GM19463 (cell line): ENCODE measurements around the gene TP53BP1.
A peak's percentile ranks its signal among the peaks of the same experiment; 100 is the strongest.

ENCODE experiments used
- ATAC-seq: cut with Tn5 transposase; IDR thresholded peaks from one replicate; pipeline ENCODE4 v1.9.1; 2021; ENCODE audit warnings: mild to moderate bottlenecking, moderate library complexity; ENCODE audit not compliant: unreplicated experiment

Gene TP53BP1

DNA sequence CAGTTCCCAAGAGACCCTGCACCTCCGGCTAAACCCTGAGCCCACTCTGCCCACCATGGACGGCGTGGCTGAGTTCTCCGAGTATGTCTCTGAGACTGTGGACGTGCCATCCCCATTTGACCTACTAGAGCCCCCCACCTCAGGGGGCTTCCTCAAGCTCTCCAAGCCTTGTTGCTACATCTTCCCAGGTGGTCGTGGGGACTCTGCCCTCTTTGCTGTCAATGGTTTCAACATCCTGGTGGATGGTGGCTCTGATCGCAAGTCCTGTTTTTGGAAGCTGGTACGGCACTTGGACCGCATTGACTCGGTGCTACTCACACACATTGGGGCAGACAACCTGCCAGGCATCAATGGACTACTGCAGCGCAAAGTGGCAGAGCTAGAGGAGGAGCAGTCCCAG lies 28.5 kb upstream of the TP53BP1 start:
- ATAC-seq = no peak

DNA sequence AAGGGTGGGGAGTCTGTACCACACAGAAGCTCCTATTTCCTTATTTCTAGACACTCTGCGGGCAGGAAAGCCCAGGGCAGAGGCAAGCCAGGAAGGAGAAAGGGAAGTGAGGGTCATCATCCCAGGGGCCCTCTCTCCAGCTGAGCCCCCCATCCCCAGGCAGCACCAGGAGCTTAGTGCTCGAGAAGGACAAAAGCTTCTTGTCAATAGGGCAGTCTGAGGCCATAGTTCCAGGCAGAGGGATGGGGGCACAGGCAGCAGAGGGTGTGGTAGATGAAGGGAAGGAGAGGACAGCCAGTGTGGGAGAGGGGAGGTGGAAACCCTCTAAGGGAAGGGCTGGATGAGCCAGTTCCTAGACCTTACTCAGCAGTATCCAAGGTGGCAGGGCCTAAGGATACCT lies 27.2 kb upstream of the TP53BP1 start:
- no peak for ATAC-seq

DNA sequence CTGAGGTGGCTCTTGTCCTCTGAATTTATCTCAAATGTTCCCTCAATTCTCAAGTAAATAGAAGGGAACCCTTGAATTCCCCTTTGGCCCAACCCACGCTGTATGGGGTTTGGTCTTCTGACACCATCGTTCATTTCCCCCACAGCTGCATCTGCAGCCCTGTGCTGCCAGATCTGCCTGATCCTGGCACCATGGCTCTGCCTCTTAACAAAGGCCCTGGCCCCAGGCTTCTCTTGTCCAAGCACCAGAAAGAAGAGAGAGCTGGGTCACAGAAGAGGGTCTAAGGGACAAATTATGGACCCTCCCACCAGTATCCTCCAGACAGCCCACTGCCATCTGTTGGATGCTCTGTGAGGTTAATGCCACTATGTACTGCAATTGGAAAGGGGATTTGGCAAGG lies 26.2 kb upstream of the TP53BP1 start:
- no peak for ATAC-seq

DNA sequence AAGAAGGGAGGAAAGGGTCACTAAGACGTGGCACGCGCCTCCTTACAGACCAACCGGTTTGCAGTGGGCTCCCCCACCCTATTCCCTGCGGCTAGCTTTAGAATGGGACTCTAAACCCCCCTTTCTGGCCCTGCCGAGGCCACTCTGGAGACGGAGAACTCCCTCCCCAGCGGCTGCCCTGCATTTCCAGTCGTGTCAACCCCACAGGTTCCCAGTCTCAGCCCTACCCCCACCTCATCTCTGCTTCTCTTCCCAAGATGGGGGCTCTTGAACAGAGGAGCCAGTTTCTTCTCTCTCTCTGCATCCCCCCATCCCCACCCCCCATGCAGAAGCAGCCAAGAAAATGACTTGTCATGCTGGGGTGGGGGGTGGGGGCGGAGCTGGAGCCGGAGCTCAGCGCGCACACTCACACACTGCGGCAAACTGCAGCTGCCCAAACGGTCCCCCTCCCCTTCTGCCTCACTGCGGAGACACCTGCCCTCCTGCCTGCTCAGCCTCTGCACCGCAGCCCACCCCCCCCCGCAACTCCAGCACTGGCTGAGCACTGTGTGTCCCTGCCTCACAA lies 25.3 kb upstream of the TP53BP1 start:
- no peak for ATAC-seq

DNA sequence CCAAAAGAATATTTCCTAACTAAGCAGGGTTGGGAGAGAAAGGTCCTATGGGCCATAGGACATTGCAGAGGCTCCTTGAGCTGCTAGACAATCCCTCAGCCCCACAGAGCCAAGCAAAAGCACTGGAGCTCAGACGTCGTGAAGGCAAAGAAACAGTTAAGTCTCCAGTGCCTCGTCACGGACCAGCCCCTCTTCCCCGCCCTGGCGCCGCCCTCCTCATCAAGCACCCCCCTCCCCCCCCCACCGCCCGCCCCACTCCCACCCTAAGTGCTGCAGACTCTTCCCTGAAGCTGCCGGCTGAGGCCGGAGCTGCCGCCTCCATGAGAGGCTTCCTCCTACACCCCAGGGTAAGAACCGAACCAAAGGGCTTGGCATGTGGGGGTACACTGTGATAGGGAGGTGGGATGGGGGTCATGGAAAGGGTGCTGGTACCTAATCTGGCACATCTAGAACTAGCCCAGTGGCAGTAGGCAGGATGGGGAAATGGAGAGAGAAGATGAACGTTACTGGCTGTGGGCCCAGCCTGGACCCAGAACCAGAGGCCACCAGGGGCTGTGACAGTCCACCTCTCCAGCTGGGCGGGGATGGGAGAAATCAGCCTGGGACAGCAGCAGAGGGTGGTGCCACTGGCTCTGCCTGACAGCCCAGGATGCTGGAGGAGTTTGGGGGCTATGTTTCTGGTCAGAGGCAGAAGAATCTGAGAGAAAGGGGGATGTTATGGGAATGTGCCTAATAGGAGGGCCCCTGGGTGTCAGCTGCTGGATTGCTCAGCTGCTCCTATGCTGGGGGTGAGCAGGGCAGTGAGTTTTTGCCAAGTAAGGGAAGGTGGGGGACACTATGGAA lies 24.6 kb upstream of the TP53BP1 start, which contains the start of gene MAP1A:
Gene MAP1A, plus strand, starts transcription at position 255 of the 843 bp plus-strand sequence. CDS start 3,866 bp downstream, outside the sequence.
- no peak for ATAC-seq

DNA sequence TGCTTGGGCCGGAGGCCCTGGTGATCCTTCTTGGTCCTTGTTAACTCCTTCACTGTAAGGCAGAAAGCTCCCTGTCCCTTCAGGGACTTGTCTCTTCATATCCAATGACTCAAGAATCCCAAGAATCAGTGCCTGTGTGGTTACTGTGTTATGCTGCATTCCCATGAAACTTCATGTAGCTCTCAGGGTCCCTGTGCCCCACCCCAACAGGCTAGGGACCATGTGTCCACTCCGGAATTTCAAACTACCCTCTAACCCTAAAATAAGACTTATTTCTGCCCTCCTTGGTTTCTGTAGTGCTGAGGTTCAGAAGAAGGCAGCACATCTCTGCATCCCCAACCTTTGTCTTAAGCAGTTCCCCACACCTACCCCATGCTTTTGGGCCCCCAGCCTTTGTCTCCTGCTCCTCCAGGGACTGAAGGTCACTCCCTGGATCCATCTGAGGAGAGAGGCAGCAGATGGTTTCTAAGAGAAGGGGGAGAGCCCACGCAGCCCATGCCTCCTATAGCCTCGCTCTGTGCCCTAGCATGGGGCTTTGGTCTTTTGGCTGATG lies 23.9 kb upstream of the TP53BP1 start:
- ATAC-seq = no peak

DNA sequence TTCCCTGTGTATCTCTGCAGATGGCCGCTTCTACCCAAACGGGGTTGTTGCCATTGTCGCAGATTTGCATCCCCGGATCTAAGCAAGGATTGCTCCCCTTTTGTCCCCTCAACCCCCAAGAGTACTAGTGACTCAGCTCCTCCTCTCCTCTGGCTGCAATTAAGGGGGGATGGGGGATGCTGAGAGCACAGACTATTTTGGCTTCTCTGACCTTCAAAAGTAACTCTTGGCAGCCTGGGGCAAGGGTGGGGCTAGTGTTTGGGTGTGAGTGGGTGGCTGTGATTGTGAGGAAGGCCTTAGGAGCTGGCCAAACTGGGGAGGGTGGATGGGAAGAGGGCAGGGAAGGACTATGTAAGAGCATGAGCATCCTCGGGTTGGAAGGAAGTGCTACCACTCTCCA lies 23.2 kb upstream of the TP53BP1 start:
- ATAC-seq = no peak

DNA sequence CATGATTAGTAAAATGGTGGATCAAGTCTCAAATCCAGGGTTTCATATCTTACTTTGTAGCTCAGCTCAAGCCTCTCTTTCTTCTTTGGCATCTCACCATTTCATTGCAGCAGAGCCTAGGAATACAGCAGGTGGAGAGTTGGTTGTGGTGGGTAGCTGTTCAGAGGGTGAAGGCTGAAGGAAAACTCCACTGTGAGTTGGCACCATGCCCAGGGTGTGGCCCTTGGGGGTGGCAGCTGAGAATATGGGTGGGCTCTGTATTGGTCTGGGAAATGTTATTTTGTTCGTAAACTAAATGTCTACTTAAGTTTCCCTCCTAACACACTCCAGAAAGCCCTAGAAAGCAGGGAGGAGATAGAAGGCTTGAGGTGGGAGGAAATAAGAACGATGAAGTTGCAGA lies 22.8 kb upstream of the TP53BP1 start:
- no peak for ATAC-seq

DNA sequence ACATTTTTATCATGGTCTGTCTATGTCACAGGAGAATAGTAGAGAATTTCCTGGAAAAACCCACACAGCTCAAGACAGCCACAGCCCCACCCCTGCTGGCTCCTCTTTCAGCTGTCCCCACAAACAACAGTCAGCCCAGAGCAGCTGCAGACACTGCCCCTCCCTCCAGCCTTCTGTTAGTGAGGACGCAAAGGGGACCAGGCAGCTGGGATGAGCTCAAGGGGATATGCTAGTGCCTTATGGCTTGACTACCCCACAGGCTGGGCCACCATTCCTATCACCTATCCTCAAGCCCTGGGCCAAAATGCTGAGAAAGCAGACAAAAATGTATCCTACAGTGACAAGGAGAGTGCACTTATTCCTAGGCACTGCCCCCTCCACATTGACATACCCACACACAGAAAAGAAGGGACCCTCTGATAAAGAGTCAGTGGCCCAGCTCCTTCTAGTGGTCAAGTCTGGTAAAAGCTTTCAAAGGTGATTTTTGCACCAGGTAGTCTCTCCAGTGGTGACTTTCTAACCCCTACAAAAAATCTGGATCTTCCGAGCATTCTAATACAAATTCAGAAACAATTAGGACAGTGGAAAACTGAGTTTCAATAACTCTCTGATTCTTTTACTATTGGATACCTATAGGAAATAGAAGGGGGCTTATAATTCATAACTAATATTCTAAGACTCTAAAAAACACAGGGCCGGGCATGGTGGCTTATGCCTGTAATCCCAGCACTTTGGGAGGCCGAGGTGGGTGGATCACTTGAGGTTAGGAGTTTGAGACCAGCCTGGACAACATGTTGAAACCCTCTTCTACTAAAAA lies 21.5 kb upstream of the TP53BP1 start:
- ATAC-seq = no peak

DNA sequence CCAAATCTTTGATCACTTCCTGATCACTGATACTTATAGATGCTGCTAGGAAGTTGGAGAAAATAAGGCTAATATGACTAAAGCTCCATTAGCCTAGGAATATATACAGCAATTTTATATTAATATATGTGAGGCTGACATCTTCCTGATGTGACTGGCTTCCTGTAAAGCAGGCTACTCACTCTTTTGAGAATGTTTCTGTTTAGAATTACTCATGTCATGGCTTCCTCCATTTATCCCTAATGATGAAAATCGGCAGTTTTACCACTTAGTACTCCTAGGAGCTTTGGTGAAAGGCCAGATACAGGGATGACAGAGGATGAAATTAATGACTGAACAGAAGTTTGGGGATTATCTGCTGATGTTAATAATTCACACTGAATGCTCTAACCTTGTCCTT lies 20.6 kb upstream of the TP53BP1 start:
- ATAC-seq = no peak

DNA sequence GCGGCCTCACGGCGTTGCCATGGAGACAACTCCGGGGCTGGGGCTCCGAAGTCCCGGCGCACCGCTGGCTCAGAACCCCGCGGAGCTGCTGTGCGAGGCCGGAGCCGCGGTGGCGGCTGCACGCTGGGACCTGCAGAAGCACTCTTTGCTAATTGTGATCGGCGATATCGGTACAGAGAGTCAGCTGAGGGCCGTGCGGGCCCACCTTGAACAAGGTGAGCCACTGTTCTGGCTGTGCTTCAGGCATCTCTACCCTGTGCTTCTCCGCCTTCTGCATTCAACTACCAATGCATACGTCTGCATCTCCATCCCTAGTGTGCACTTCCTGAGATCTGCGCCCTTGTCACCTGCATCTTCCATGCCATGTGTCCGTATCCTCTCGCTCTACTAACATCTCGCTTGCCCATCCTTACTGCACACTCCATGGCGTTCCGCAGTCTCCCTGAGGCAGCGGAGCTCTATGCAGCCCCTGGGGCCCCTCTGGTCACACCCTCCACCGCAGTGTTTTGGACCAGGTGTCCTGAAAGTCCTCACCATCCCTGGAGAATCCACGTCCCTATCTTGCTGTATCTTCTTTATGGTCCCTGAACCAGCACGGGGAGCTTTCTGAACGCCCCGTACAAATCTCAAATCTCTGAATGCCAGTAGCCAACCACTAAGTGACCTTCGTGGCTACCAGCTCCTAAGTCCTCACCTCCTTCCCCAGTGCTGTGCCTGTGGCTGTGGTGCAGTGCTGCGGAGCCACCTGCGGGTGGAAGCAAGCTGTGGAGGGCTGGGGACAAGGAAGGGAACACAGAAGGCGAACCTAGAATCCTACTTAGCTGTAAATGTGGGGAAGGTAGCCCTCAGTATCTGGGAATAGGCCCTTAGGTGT lies 18.3 kb upstream of the TP53BP1 start:
- ATAC-seq = no peak

DNA sequence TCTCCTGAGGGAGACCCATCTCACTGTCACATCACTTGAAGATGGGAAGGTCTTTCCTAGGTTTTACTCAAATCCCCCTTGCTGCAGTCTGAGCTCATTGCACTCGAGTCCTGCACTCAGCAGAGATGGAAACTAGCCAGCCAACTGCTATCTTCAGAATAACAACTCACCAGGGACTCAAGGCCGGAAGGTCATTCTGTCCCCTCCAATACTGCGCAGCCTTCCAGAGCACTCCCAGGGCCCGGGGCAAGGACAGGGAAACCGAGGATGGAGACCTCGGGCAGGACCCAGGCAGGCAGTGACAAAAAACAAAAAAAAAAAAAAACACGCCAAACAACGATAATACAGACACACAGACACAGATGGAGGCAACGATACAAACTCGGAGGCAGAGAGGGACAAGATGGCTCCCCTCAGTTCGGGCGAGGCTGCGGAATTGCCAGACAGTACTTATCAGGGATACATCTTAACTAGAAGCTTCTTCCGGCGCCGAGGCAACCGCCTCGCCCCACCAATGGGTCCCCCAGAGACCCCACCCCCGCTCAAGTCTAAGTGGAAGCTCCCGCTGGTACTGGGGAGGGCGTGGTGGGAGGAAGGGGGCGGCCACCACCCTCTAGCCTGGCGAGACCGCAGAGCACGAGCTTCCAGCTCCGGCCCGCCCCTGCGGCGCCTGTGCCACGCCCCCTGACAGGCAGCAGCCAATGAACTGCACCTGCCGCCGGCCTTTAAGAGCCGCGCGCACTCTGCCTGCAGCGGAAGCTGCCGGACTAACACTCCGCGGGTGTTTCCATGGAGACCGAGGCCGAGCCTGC lies 17.4 kb upstream of the TP53BP1 start:
- ATAC-seq = peak; percentile 96

DNA sequence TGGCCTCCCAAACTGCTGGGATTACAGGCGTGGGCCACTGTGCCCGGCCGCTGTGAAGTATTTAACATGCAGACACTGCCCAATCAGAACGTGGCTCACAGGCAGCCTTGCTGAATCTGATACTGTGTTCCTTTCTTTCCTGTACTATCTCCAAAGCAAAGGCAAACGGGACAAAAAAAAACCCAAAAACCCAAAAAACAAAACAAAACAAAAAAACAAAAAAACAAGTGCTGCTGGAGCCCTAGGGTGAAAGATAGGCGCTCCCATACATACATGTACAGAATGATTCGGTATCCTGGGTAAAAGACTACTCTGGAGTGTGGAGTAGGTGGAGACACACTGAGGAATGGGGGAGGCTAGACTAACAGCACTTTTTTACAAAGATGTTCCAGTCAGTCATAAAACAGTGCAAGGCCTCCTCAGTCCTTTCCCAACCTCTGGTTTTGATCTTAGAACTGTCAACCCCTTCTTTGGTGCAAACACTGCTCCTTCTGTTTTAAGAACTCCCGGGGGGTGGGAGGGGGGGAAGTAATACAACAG lies 16.8 kb upstream of the TP53BP1 start:
- no peak for ATAC-seq

DNA sequence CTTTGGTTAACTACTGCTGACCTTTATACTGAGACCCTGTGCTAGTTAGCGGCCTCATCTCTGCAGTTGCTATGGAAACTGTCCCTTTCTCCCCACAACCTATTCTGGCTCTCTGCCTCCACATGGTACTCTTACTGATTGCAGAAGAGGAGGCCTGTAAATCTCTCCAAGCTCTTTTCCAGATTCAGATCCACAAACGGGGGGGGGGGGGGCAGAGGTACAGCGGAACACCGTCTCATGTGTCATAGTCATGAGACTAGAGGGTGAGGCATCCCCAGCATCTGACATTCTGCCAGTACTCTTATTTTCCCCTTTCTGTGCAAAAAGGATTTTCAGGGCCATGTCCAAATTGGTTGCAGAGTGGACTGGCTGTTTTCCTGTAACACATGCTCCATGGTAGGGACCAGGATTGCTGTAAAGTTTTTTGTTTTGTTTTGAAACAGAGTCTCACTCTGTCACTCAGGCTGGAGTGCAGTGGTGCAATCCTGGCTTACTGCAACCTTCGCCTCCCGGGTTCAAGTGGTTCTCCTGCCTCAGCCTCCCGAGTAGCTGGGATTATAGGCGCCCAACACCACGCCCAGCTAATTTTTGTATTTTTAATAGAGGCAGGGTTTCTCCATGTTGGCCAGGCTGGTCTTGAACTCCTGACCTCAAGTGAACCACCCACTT lies 16.2 kb upstream of the TP53BP1 start:
- ATAC-seq = no peak

DNA sequence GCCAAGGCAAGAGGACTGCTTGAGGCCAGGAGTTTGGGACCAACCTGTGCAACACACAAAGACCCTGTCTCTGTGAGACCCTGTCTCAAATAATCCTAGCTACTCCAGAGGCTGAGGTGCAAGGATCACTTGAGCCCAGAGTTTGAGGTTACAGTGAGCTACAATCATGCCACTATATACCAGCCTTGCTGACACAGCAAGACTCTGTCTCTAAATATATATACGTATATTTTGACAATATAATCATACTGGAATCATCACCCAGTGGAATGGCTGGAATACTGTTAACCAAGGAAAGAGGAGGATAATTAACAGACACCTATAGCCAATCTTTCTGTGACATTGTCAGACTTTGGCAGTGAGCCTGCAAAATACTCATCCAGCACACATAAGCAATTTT lies 15.5 kb upstream of the TP53BP1 start:
- ATAC-seq = no peak

DNA sequence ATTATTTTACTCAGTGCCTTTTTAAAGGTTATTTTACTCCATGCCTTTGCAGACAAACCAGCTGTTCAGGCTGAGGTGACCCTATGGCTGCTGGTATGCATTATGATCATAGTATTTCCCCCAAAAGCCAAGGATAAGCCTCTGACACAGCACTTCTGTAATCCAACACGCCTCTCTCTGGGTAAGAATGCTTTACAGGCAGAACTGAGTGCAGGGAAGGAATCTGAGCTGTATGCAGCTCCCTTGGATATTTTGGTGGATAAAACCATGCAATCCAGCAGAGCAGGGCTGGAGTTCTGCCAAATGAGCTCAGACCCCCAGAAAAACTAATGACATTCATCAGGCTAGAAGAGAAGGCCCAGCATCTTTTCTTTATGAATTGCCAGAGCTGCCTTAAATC lies 12.8 kb upstream of the TP53BP1 start:
- no peak for ATAC-seq

DNA sequence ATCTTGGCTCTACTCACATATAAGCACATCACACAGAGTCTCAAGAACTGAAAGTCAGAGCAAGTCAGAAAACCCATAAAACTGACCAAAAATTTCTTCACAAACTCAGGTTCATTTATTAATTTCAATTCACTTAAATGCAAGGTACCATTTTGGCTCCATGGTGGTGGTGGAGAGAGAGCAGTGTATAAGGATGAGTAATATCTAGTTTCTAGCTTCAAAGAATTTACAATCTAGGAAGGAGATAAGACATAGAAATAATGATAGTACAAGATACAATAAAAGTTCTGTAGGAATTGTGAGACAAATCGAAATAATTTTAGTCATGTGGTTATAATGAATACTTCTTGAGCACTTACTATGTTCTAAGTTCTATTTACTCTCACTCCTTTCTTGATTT lies 6.7 kb upstream of the TP53BP1 start:
- ATAC-seq = no peak

DNA sequence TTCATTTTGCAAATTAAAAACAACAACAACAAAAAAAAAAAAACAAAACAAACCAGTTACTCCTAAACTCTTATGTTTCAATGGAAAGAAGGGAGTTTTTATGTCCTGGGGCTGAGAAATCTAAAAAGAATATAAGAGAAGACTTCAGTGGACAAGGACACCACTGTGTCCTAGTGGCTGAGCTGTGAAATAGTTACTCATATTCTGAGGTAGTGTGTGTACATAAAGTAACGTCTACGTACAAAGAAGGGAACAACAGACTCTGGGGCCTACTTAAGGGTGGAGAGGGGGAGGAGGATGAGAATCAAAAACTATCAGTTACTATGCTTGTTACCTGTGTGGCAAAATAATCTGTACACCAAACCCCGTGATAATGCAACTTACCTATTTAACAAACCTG lies 6.0 kb upstream of the TP53BP1 start:
- no peak for ATAC-seq
